ENCODE data around the gene POLR2M.

POLR2M gene

GRCh38 chr15:57741089-57741488 is 34.6 kb downstream of the POLR2M start:
- no peak for DNase-seq

GRCh38 chr15:57743424-57743823 is 36.9 kb downstream of the POLR2M start:
- DNase-seq, result no peak

- no peak for DNase-seq
Measured at GRCh38 chr15:57746786-57747185, 40.3 kb downstream of the POLR2M start.

DNA sequence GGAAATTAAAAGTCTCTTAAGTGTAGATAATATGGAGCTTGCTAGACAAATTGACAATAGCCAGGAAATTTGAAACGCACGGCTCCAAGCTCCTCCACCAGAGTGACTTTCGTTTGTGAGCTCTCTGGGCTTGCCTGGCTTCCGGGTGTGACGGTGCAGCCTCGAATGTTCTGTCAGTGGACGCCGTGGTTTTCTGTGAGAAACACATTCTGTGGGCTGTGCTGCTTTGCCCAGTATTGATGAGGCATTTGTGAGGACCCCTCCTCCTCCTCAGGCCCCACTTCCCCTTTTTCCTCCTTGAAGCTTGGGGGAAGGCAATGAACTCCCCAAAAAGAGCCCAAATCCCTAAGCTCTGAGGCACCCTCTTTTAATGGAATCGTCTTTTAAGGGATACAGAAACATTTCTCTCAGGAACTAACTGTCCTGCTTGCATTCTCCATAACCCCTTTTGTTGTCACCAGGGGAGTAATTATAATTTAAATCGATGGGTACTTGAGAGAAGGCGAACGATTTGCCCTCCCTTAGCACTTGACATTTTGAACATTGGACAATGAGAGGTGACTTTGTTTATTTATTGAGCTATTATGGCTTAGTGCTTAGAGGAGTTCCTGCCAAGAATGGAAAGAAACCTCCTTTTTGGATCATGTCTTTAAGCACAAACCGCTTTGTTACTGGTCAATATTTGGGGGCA is 40.8 kb downstream of the POLR2M start:
- no peak for DNase-seq

- DNase-seq, result no peak
Measured at GRCh38 chr15:57751177-57751800, 44.8 kb downstream of the POLR2M start.

- DNase-seq, result no peak
Measured at GRCh38 chr15:57752436-57752835, 45.9 kb downstream of the POLR2M start.

DNA sequence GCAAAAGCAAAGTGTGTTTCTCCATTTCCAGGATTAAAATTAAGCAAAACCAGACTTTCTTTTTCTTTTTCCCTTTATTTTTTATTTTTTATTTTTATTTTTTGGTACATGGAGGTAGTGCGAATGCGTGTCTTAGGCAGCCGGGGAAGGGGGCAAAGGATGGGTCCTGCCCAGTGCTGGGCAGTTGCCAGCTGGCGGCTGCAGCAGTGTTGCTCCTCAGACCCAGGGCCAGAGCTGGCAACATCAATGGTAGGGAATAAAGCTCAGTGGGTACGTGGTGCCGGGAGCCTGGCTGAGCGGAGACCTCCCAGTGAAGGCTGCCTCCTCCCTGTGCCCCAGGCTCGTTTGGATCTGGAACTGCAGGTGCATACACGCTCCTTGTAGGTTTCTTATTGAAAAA is 46.3 kb downstream of the POLR2M start:
- DNase-seq, result no peak

DNA sequence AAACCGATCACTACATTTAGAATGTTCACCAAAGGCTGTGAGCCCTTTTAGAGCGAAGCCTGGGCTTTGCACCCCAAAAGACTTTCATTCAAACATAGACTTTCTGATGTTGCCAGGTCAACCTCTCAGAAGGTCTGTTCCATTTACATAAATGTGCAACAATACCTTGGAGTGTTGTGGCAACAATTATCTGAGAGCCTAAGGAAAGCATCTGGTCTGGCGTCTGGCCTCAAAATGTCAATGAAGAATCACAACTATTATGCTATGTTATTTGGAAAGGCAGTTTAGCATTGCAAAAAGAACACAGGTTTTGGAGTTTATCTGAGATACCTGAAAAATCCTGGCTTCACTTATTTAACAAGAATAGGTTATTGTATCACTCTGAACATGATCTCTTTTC is 50.0 kb downstream of the POLR2M start:
- DNase-seq, result no peak

GRCh38 chr15:57758560-57758959 is 52.0 kb downstream of the POLR2M start:
- no peak for DNase-seq

DNA sequence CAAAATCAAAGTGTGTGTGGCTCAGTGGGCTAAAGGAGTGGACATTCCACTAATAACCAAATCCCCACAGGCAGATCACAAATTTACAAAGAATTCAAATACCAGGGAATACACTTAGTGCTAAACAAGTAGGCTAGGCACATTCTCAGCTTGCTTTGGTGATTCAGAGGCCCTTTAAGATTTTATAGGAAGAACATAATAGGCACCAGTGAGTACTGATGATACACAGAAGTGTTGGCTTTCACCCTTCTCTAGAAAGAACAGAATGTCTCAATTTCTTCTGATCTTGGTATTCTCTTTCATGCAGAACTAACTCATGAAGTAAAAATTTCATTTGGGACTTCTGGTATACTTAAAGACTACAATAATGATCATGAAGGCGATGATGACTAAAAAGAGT is 55.0 kb downstream of the POLR2M start:
- no peak for DNase-seq

DNA sequence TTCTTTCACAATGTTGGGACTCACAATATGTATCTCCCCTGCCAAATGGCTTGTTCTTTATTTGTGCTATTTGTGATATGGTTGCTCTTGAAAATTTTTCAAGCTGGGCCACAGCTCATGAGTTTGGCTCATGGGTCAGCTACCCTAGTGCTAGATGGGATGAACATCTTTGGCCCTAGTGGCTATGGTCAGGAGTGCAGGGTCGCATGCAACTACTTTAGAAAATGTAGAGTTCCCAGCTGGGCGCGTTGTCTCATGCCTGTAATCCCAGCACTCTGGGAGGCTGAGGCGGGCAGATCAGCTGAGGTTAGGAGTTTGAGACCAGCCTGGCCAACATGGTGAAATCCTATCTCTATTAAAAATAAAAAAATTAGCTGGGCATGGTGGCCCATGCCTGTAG is 55.8 kb downstream of the POLR2M start:
- DNase-seq, result no peak

DNA sequence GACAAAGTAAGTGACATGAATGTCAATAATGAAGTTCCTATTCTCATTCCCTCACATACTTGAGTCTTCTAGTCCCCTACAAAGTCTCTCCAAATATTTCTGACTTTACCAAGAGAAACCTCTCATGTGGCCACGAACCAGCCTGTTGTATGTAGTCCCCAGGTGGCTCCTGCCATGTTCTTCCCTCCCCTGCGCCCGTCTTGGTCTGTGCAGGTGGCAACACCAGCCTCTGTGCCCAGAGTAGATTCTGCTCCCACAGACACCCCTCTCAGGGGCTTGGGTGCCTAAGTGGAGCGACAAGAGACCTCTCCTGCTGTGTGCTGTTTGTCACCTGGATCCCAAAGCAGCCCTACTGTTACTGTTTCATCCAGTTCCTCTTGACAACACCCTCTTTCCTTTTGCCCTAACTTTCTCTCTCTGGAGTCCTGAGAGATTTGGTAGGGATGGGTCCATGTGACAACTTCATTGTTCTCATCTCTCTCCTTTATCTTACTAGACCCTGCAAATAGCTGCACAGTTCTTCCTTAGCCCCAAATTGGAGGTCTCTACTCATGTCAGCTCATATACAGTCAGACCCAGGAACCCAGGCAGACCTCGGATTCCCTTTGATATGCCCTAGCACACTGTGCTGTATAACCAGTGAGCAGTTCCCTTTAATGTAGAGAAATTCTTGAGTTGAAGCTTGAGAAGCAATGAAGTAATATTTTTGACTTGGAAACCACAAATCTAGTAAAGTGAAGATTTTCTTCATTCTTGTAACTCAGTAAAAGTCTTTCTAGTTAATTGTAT is 56.9 kb downstream of the POLR2M start:
- no peak for DNase-seq
